Forelimb muscle (tissue), 1 donor: ENCODE data around the gene CYP1A2. TPM values are rescaled to one million over a fixed set of nuclear protein-coding genes. Genes with fewer than 3 reads are reported as not detected.

Experiments
- DNase-seq: peaks from one replicate; pipeline ENCODE4 v3.0.0-alpha.2; 2013; ENCODE audit warnings: low read depth
- polyA plus RNA-seq: library from polyadenylated mRNA; unstranded; fragments of 120-200 nt; gene quantifications from one replicate; pipeline ENCODE4 v1.2.1, GENCODE V29; 2013; ENCODE audit not compliant: insufficient read length

Gene CYP1A2
- polyA plus RNA-seq, 1 donor = 0.10 TPM

GRCh38 chr15:74802862-74803447 lies 54.3 kb downstream of the CYP1A2 start:
- no peak for DNase-seq

GRCh38 chr15:74804935-74805334 lies 56.3 kb downstream of the CYP1A2 start:
- no peak for DNase-seq

Other genes starting within 250 kb of the CYP1A2 start
- gene ARID3B, start 207.6 kb upstream of the CYP1A2 start, polyA plus RNA-seq = 4.2 TPM
- 46.0 TPM for gene CLK3, start 133.0 kb upstream of the CYP1A2 start, polyA plus RNA-seq
- gene EDC3, start 52.8 kb upstream of the CYP1A2 start, polyA plus RNA-seq = 23.7 TPM
- not detected for gene CYP1A1, start 23.3 kb upstream of the CYP1A2 start, polyA plus RNA-seq
- 31.7 TPM for gene CSK, start 33.2 kb downstream of the CYP1A2 start, polyA plus RNA-seq
- gene LMAN1L, start 64.0 kb downstream of the CYP1A2 start, polyA plus RNA-seq = not detected
- not detected for gene CPLX3, start 77.8 kb downstream of the CYP1A2 start, polyA plus RNA-seq
- gene ULK3, start 94.3 kb downstream of the CYP1A2 start, polyA plus RNA-seq = 33.3 TPM
- 48.0 TPM for gene SCAMP2, start 124.5 kb downstream of the CYP1A2 start, polyA plus RNA-seq
- 53.6 TPM for gene MPI, start 141.2 kb downstream of the CYP1A2 start, polyA plus RNA-seq
- gene FAM219B, start 158.0 kb downstream of the CYP1A2 start, polyA plus RNA-seq = 50.0 TPM
- gene COX5A, start 189.2 kb downstream of the CYP1A2 start, polyA plus RNA-seq = 249 TPM
- gene RPP25, start 207.9 kb downstream of the CYP1A2 start, polyA plus RNA-seq = 0.75 TPM
- 4.8 TPM for gene SCAMP5, start 246.7 kb downstream of the CYP1A2 start, polyA plus RNA-seq